AG08396 (cell line): Measurements from ENCODE around the gene MXRA8.

Source experiments
- DNase-seq: peaks from one replicate; pipeline ENCODE4 v3.0.0; 2012; ENCODE audit warnings: low spot score, mixed read lengths

Gene MXRA8

DNA sequence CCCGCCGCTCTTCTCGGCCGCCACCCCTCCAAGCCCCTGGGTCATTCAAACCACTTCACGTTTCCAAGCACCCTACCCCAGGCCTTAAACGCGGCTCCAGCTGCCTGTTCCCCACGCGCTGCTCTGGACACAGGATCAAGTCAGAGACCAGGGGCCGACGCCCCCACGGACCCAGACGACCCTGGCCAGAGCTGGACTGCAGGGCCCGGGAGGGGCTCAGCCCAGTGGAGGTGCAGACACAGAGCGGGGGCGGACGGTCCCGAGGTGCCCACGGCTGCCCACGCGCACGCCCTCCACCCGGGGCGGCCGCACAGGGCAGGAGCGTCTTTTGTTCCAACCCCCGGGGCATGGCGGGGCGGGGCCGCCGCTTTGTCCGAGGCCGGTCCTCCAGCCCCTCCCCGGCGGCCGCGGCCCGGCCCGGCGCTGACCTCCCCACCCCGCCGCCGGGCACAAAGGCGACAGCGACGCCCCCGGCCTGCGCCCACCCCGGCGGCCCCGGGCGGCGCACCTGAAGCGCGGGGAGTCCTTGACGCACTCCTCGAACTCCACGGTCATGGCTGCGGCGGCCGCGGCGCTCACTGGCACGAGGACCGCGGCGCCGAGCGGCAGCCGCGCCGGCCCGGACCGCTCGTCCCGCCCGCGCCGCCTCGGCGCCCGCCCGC, 51.0 kb downstream of the MXRA8 start:
- peak; percentile 60 for DNase-seq

DNA sequence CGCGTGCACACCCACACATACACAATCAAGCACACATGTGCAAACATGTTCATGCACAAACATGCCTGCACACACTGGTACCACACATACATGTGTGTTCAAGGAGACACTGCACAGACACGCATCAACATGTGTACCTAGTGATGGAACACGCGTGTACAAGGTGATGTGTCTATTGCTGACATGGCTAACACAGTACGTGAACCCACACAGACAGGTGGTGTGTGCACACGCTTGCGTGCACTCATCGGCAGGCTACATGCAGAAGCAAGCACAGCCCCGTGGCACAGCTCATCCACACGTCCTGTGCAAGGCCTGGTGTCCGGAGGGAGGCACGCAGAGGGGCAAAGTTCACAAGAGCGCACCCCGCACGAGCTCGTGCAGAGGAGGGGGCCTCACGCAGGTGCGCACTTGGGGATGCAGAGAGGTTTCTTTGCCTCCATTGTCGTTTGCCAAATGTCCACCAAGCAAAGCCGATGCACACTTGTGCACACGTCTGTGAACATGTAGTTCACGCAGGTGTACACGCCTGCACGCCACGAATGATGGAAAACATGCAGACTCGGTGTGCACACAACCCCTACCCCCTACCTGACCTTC, 51.6 kb downstream of the MXRA8 start:
- DNase-seq, result no peak

DNA sequence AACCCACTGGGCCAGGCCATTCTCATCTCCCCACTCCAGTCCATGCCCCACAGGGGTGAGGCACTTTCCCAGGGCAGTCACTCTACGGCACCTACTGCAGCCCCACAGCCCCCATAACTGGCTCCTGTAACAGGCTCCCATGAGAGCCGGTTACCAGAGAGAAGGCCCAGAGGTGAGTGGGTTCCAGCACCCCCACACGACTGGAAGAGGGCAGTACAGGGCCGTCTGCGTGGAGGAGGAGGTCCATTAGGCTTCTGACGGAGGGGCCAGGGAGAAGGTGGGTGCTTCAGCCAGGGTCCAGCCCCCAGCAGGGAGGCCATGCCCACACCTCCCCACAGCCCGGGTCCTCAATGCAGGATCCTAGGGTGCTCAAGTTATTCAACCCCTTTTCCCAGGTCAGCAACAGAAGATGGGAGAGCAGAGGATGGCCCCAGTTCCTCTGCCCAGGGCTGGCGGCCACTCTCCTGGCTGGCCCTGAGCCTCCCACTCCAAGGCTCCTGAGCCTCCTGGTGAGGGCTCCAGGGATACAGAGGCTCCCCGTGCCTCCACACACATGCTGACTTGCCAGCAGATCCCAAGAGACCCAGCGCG, 52.2 kb downstream of the MXRA8 start:
- peak; percentile 54 for DNase-seq

DNA sequence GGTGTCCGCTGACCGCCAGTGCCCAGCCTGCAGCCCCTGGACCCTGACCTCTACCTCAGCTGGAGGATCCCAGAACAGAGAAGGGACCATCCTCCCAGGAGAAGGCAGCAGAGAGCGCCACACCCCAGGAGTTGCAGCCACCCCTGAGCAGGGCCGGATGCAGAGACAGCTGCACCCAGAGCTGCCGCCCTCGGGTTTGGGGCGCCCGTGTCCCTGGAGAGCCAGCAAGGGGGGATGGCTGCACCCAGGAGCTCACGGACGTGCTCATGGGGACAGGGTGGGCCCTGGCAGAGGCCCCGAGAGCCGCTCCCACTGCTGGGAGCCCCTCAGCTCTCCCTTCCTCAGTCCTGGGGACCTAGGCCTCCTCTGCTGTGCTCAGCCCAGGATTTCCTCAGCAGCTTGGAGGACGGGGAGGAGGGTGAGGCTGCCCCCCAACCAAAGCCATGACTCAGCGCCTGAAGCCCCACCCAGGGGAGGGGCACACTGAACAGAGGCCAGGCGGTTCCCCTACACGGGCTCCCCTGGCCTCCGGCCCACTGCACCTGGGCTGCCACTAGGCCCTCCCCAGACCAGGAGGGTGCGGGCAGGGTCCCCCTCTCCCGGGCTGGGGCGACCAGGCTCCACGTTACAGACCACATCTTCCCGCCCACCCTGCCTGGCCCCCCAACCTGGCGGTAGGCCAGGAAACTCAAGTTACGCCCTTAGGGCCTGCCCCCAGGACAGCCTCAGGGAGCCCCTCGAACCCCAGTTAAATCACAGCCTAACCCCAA, 52.9 kb downstream of the MXRA8 start:
- peak; percentile 85 for DNase-seq

DNA sequence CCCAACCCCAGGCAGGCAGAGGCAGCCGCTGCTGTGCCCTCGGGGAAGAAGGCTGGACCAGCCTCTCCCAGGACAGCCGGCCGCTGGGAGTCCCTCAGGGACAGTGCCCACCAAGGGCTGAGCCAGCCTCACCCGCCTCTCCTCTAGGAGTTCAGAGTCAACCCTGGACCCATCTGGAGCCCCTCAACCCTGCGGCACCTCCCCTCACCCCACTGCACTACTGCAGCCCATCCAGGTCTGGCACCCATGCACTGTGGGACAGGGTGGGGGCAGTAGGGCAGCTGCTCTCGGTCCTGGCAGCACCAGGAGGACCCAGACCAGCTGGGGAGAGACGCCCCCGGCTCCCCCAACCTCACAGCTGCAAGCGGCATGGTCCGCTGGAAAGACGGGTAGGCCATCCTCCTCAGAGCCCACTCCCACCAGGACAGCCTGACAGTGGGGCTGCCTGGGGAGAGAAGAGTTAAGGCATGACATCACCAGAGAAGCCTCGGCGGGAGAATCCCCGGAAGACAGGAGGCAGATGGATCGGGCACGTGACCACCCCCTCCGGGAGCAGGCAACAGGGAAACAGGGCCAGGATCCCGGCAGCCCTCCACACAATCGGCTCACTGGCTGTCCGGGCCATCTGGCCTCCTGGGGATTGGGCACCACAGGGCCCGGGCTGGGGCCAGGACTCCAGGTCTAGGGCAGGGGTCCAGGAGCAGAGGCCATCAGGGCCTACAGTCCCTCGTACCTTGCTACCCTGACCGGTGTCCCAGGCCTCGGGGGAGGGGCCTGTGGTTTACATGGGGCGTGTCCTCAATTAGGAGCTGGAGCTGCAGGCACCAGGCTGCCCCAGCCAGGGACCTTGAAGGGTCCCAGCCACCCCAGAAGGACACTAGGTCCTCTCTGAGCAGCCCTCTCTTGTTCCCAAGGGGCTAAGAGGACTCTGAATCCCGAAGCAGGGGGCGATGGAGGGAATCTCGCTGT, 53.7 kb downstream of the MXRA8 start:
- DNase-seq, result peak; percentile 86

DNA sequence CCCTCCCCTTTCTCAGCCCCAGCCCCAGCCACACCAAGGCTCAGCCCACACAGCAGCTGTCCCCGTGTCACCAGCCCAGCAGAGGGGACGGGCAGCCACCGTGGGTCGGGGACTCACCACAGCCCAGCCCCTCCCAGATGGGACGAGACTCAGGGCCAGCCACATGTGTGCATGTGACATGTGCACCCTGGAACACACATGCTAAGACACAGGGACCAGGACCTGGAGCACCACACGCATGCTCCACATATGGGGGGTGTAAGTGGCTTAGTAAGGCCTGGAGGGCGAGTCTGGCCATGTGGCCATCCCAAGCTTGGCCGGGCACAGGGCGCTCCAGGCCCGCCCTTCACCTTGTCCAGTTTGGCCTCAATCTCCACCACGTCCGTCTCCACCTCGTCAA, 54.6 kb downstream of the MXRA8 start:
- no peak for DNase-seq

DNA sequence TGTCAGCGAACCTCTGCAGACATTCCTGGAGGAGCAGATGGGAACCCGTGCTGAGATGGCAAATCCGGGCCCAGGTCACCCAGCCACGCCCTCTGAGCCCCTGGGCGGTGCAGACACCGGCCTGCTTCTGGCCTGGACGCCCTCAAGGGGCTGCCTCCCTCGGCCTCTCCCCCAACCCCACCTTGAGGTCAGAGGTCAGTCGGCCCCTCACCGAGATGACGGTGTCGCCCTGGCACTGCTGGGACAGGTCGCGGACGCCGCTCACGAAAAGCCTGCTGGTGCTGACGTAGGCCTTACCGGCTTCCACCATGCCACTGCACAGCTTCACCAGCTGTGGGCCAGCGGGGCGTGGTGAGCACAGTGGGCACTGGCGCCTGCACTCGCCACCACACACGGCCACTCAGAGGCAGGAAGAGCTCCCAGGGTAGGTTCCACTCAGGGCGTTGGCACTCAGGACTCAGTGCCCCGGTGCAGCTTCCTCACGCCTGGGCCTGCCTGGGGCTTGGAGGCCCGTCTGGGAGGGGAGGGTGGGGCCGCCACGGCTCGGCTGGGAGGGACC, 55.3 kb downstream of the MXRA8 start:
- DNase-seq, result no peak
